ENCODE results near the gene SGK2.

Gene SGK2

DNA sequence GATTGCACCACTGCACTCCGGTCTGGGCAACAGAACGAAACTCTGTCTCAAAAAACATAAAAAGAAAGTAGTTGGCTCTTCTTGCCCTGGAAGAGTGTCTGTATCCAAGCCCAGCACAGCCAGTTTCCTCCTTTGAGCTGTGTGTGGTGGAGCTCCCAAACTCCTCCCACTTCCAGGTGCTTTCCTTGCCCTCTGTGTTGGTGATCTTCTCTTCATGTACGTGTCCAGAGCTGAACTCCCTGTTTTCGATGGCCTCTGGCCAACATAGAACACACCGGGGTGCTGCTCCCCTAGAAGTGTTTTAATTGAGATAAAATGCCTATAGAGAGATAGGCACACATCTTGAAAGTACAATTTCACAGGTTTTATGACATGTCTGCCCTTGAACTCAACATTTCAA, 16.7 kb upstream of the SGK2 start:
- Mint-ChIP-seq H3K27me3 (ENCODE audit: low read depth) (no peaks in the 10 kb centered on the region), H3K4me3 (no peak overlapping the region), H3K27ac (no peak overlapping the region), H3K4me1 (ENCODE audit: low read depth) (no peaks in the 10 kb centered on the region), H3K9me3 (no peaks in the 10 kb centered on the region), H3K36me3 (ENCODE audit: low read depth) (no peaks in the 10 kb centered on the region)

DNA sequence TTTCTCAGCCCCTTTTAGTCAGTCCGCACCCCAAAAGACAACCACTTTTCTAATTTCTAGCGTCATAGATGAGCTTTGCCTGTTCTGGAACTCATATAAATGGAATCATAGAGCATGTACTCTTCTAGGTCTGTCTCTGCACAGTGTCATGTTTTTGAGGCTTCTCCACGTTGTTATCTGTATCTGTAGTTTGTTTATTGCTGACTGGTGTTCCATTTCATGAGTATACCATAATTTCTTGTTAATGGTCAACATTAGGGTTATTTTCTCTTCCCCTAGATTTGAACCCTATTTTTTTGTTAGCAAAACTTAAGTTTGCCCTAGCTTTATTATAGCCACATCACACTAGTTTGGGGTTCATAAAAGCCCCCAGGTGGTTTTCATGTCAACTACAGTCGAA, 16.2 kb upstream of the SGK2 start:
- H3K4me3 Mint-ChIP-seq, result no peak overlapping the region
- H3K4me1 Mint-ChIP-seq (ENCODE audit: low read depth), result no peaks in the 10 kb centered on the region
- H3K27me3 Mint-ChIP-seq (ENCODE audit: low read depth), result no peaks in the 10 kb centered on the region
- H3K27ac Mint-ChIP-seq, result no peak overlapping the region
- peaks cover 3% of the 10 kb centered on the region for H3K36me3 Mint-ChIP-seq (ENCODE audit: low read depth)
- peaks cover 4% of the 10 kb centered on the region for H3K9me3 Mint-ChIP-seq

DNA sequence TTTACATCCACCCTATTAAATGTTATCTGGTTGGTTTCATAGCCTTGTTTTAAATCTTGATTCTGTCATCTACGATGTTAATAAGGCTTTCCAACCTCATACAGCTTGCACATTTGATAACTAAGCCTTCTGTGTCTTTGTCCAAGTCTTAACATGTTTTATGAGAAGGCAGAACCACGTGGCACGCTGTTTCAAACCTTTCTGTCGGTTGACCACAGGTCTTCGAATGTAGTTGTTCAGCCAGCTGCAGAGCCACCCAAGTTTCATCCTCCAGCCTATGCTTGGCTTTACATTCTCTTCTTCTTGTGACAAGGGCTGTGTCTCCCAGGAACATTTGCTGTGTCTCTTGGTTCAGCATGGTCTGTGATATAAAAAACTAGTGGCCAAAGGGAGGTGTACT, 15.7 kb upstream of the SGK2 start:
- Mint-ChIP-seq H3K4me1 (ENCODE audit: low read depth) (no peaks in the 10 kb centered on the region), H3K9me3 (peaks cover 4% of the 10 kb centered on the region), H3K27ac (no peak overlapping the region), H3K36me3 (ENCODE audit: low read depth) (peaks cover 3% of the 10 kb centered on the region), H3K27me3 (ENCODE audit: low read depth) (no peaks in the 10 kb centered on the region), H3K4me3 (no peak overlapping the region)

DNA sequence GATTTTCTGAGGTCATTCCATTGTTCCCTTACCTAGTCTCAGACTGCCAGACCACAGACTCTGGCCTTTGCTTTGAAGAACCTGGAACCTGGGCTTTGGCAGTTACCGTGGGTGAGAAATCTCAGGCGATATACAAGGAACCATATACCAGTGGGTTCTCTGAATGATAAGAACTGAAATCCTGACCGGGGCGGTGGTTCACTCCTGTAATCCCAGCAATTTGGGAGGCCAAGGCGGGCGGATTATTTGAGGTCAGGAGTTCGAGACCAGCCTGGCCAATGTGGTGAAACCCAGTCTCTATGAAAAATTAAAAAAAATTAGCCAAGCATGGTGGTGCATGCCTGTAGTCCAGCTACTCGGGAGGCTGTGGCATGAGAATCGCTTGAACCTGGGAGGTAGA, 14.3 kb upstream of the SGK2 start:
- peaks cover 3% of the 10 kb centered on the region for H3K36me3 Mint-ChIP-seq (ENCODE audit: low read depth)
- no peak overlapping the region for H3K27ac Mint-ChIP-seq
- H3K9me3 Mint-ChIP-seq, result peaks cover 4% of the 10 kb centered on the region
- H3K4me1 Mint-ChIP-seq (ENCODE audit: low read depth), result no peaks in the 10 kb centered on the region
- H3K4me3 Mint-ChIP-seq, result no peak overlapping the region
- no peaks in the 10 kb centered on the region for H3K27me3 Mint-ChIP-seq (ENCODE audit: low read depth)

DNA sequence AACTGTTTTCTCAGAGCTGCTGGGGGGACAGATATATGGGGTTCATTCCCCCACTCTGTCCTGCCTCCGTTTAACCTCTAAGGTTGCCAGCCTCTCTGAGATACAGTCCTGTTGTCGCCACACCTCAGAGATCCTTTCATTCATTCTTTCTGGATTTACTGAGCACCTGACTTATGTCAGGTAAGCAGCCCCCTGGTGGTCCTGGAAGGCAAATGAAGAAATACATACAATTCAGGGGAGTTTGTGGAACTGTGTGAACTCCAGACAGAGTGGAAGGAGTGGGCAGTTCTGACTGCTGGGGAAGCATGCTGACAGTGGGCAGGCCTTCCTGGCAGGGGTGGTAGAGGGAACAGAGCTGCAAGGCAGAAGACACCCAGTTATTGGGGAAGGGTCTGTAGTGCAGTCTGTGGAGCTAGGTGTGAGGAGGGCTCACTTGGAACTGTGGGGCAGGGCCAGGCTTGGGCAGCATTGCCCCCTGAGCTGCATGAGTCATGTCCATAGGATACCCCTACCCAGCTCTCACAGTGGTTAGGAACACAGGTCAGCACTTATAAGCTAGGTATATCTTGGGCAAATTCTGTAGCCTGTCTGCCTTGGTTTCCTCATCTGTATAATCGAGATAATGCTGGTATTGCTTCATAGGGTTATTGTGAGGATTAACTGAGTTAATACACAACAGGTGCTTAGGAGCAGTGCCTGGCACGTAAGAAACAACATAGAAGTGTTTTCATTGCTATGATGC, 12.8 kb upstream of the SGK2 start:
- Mint-ChIP-seq H3K36me3 (ENCODE audit: low read depth) (peaks cover 3% of the 10 kb centered on the region), H3K27me3 (ENCODE audit: low read depth) (no peaks in the 10 kb centered on the region), H3K27ac (no peak overlapping the region), H3K4me3 (no peak overlapping the region), H3K9me3 (peaks cover 4% of the 10 kb centered on the region), H3K4me1 (ENCODE audit: low read depth) (no peaks in the 10 kb centered on the region)

DNA sequence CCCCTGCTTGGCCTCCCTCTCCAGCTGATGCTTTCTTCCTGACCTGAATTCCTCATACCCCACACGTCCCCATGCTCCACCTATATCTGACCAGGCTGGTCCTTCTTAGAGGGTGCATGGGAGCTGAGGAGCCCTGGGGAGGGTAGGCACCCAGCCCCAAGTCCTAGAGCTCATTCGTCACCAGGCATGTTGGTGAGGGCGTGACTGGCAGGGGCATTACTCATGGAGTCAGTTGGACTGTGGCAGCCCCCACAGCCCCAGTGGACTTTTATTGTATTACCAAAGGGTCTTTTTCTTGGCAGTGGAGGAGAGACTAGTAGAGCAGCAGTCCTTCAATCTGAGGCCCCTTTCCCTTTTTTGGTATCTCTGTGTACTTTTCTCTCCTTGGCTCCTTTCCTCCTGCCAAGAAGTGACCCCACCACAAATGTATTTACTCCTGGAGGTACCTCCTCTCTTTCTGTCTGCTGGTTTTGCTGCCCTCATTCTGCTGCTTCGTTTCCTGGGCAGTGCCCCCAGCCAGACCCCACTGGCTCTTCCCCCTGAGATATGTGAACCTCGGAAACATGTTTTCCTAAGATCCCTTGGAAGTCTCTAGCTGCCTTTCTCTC, 10.4 kb upstream of the SGK2 start:
- no peak overlapping the region for H3K4me3 Mint-ChIP-seq
- H3K27ac Mint-ChIP-seq, result no peak overlapping the region
- peaks cover 4% of the 10 kb centered on the region for H3K9me3 Mint-ChIP-seq
- H3K36me3 Mint-ChIP-seq (ENCODE audit: low read depth), result peaks cover 3% of the 10 kb centered on the region
- H3K4me1 Mint-ChIP-seq (ENCODE audit: low read depth), result no peaks in the 10 kb centered on the region
- peaks cover 4% of the 10 kb centered on the region for H3K27me3 Mint-ChIP-seq (ENCODE audit: low read depth)

DNA sequence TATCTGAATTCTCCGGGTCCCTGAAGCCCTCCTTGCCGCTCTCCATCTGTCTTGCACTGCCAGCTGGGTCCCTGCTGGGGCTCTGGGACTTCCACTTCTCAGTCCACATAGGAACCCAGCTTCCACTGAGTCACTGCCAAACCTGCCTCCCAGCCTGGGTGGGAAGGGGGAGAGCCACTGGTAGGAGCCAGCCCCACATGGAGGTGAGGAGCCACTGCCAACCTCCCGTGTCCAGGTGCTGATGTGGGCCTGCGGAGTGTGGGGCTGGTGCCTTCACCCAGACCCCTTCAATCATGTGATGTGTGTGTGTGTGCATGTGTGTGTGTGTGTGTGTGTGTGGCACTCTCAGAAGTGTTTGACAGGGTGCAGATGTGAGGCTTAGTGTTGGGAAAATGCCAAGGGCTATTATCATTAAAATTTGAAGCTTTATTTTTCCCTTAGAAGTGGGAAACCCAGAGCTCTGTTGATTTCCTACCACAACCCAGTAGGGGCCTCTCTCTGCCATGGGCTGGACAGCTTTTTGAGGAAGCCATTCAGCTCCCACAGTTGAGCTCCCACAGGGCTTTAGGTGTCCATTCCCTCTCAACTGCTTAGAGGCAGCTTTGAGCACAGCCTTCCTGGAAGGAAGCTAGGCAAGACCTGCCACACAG, 9.3 kb upstream of the SGK2 start:
- peaks cover 3% of the 10 kb centered on the region for H3K36me3 Mint-ChIP-seq (ENCODE audit: low read depth)
- H3K4me3 Mint-ChIP-seq, result no peak overlapping the region
- H3K4me1 Mint-ChIP-seq (ENCODE audit: low read depth), result no peaks in the 10 kb centered on the region
- H3K27ac Mint-ChIP-seq, result no peak overlapping the region
- peaks cover 4% of the 10 kb centered on the region for H3K27me3 Mint-ChIP-seq (ENCODE audit: low read depth)
- peaks cover 4% of the 10 kb centered on the region for H3K9me3 Mint-ChIP-seq

DNA sequence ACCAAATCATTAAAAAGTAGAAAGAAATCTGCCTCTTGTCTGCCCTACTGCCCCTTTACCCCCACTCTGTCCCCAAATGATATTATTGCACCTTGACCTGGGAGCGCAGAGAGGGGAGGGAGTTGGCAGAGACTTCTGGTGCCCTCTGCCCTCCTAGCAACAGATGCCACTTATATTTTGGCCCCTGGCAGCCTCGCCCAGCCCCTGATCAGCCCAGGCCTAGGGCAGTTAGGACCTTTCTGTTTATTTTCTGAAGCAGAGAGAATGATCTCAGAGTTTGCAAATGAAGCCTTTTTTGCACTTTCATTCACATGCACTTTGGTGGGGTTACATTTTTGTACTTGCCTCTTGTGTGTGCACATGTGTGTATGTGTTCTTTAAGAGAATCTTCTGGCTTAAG, 8.4 kb upstream of the SGK2 start:
- Mint-ChIP-seq H3K4me1 (ENCODE audit: low read depth) (no peaks in the 10 kb centered on the region), H3K27me3 (ENCODE audit: low read depth) (peaks cover 4% of the 10 kb centered on the region), H3K27ac (no peak overlapping the region), H3K36me3 (ENCODE audit: low read depth) (peaks cover 3% of the 10 kb centered on the region), H3K4me3 (no peak overlapping the region), H3K9me3 (peaks cover 4% of the 10 kb centered on the region)

DNA sequence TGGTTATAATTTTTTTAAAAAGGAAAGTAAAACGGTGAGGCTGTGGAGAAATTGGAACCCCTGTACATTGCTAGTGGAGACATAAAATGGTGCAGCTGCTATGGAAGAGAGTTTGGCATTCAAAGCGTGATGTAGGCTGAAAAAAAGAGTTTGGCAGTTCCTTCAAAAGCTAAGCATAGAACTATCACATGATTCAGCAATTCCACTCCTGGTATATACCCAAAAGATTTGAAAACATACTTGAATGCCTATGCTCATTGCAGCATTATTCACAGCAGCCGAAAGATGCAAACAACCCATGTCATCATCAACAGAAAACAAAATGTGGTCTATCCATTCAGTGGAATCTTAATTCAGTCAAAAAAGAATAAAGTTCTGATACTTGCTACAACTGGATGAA, 4.5 kb upstream of the SGK2 start:
- H3K27me3 Mint-ChIP-seq (ENCODE audit: low read depth), result peaks cover 4% of the 10 kb centered on the region
- H3K4me3 Mint-ChIP-seq, result no peak overlapping the region
- no peaks in the 10 kb centered on the region for H3K36me3 Mint-ChIP-seq (ENCODE audit: low read depth)
- no peak overlapping the region for H3K27ac Mint-ChIP-seq
- no peaks in the 10 kb centered on the region for H3K4me1 Mint-ChIP-seq (ENCODE audit: low read depth)
- H3K9me3 Mint-ChIP-seq, result no peaks in the 10 kb centered on the region

DNA sequence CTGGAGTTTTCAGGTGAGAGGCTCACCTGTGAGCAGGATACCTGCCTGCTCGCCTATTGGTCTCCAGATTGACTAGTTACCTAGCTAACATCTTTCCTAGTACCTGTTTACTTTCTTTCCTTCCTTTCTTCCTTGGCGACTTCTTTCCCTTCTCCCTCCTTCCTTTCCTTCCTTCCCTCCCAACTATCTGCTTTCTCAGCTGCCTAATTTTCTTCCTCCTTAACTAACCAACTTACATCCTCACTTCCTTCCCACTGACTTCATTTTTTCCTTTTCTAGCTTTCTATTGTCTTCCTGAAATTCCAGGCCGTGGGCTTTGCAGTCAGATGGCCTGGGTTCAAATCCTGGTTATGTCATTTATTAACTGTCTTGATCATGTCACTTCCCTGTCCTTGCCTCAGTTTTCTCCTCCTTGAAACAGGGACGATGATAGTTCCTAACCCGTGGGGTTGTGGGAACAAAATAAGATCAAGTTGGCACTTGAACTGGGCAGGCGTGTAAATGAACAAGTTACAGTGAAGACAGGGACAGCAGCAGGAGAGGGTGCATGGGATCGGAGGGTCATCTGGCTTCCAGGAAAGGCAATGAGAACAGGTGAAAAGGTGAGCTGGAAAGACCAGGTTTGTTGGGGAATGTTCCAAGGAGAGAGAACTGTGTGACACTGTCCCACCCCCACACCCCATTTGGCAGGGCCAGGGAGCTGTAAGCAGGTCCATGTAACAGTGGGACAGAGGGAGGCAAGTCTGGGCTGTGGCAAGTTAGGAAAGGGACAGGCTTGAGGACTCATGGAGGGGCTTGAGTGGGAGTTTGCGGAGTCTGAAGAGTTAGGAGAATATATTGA, 540 bp downstream of the SGK2 start:
- Mint-ChIP-seq H3K4me1 (ENCODE audit: low read depth) (no peaks in the 10 kb centered on the region), H3K4me3 (no peak overlapping the region), H3K9me3 (no peaks in the 10 kb centered on the region), H3K27ac (no peak overlapping the region), H3K27me3 (ENCODE audit: low read depth) (no peaks in the 10 kb centered on the region), H3K36me3 (ENCODE audit: low read depth) (no peaks in the 10 kb centered on the region)

DNA sequence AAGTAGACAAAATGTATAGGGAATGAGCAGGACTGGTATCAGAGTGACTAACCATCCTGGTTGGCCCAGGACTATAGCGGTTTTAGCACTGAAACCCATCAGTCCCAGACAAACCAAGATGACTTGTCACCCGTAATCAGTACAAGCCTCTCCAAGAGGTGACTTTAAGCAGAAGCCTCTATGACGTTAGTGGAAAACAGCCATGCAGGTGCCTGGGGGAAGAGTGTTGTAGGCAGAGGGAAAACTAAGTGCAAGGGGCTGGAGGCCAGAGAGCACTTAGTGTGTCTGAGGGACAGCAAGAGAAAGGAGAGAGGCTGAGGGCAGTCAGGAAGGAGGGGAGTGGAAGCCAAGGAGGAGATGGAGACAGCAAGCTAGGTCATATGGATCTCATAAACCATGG, 2.1 kb downstream of the SGK2 start:
- no peaks in the 10 kb centered on the region for H3K27me3 Mint-ChIP-seq (ENCODE audit: low read depth)
- no peak overlapping the region for H3K4me3 Mint-ChIP-seq
- no peaks in the 10 kb centered on the region for H3K36me3 Mint-ChIP-seq (ENCODE audit: low read depth)
- no peaks in the 10 kb centered on the region for H3K9me3 Mint-ChIP-seq
- no peak overlapping the region for H3K27ac Mint-ChIP-seq
- H3K4me1 Mint-ChIP-seq (ENCODE audit: low read depth), result no peaks in the 10 kb centered on the region

DNA sequence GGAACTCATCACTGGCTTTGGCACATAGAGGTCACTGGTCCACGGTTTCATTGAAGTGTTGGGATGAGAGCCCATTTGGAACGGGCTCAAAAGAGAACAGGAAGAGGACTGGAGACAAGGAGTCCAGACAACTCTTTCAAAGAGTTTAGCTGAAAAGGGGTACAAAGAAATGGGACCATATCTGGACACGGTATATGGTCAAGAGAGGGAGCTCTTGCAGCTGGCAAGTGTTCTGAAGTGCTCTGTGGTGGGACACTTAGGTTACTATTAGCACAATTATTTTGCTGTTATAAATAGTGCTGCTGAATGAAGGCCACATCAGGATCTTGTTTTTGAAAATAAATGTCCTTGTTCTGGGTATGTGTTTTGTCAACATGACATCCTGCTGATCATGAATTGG, 4.6 kb downstream of the SGK2 start:
- H3K36me3 Mint-ChIP-seq (ENCODE audit: low read depth), result no peaks in the 10 kb centered on the region
- H3K27me3 Mint-ChIP-seq (ENCODE audit: low read depth), result no peaks in the 10 kb centered on the region
- H3K4me1 Mint-ChIP-seq (ENCODE audit: low read depth), result no peaks in the 10 kb centered on the region
- no peak overlapping the region for H3K4me3 Mint-ChIP-seq
- H3K27ac Mint-ChIP-seq, result no peak overlapping the region
- H3K9me3 Mint-ChIP-seq, result no peaks in the 10 kb centered on the region

DNA sequence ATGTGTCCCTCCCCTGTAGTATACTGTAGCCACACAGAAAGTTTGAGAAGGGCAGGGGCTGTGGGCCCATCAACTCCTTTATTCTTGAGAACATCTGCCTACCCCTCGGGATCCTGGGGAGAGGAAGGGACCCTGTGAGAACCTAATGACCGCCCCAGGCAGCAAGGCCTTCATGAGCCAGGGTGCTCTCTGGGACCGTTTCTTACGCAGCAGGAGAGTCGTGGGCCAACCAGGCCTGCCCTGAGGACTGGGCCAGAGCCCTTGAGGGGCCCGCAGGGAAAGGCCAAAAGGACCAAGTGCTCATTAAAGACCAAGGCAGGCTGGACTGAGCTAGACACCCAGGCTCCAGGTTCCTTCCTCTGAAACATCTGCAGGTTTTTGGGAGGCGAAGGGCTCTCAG, 5.2 kb downstream of the SGK2 start:
- no peak overlapping the region for H3K4me3 Mint-ChIP-seq
- H3K9me3 Mint-ChIP-seq, result no peaks in the 10 kb centered on the region
- H3K27me3 Mint-ChIP-seq (ENCODE audit: low read depth), result no peaks in the 10 kb centered on the region
- H3K27ac Mint-ChIP-seq, result no peak overlapping the region
- H3K36me3 Mint-ChIP-seq (ENCODE audit: low read depth), result no peaks in the 10 kb centered on the region
- no peaks in the 10 kb centered on the region for H3K4me1 Mint-ChIP-seq (ENCODE audit: low read depth)

DNA sequence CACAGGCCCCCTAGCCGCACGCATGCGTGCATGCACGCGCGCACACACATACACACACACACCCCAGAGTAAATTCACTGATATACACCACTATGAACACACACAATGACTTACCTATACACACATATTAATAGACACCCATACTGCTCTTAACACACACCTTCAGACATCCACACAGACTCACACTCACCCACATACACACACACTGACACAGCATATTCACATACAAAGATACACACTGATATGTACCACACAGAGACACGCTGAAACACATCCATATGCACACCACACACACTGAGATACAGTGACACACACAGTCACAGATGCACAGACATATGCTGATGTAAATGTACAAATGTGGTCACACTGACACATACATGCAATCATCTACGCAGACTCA, 5.6 kb downstream of the SGK2 start:
- Mint-ChIP-seq H3K27ac (no peak overlapping the region), H3K4me1 (ENCODE audit: low read depth) (no peaks in the 10 kb centered on the region), H3K4me3 (no peak overlapping the region), H3K36me3 (ENCODE audit: low read depth) (no peaks in the 10 kb centered on the region), H3K27me3 (ENCODE audit: low read depth) (no peaks in the 10 kb centered on the region), H3K9me3 (no peaks in the 10 kb centered on the region)

All from T-helper 1 cell treated with Interleukin-12 subunit alpha and Interleukin-12 subunit beta and Interleukin-4 antibody, amounts not matched to agents 30 μg/mL and 1 μg/mL, for 36 hours (primary cell).